Tibial artery (tissue), 4 donors: ENCODE measurements around the gene TPCN1.
A peak's percentile ranks its signal among the peaks of the same experiment; 100 is the strongest.

Experiments
- DNase-seq, 2 donors: peaks; one replicate each; pipeline ENCODE4 v3.0.0-alpha.2; 2019
- H3K27ac ChIP-seq, 2 donors: fragments of 200-600 bp; sonication (generic) in 1 of 2; 1 replicate in 1 of 2; 2 replicates in 1 of 2; pipeline ENCODE4 v1.5.1; 2018 to 2019; ENCODE audit warnings: mild to moderate bottlenecking in 1 of 2
- H3K27me3 ChIP-seq, 2 donors: fragments of 200-600 bp; sonication (generic) in 1 of 2; one replicate each; pipeline versions ENCODE4 v1.5.1 to v1.6.0; 2016 to 2019
- H3K36me3 ChIP-seq, 3 donors: fragments of 200-600 bp; sonication (generic) in 2 of 3; one replicate each; pipeline ENCODE4 v1.5.1; 2016 to 2019; ENCODE audit warnings: mild to moderate bottlenecking in 2 of 3
- H3K4me1 ChIP-seq, 4 donors: fragments of 200-600 bp; sonication (generic) in 2 of 4; 1 replicate in 3 of 4; 2 replicates in 1 of 4; pipeline ENCODE4 v1.5.1; 2016 to 2019
- H3K4me3 ChIP-seq, 2 donors: fragments of 200-600 bp; sonication (generic) in 1 of 2; 1 replicate in 1 of 2; 2 replicates in 1 of 2; pipeline ENCODE4 v1.5.1; 2018 to 2019; ENCODE audit warnings: mild to moderate bottlenecking in 2 of 2
- H3K9me3 ChIP-seq, 3 donors: fragments of 200-600 bp; sonication (generic) in 1 of 3; one replicate each; pipeline ENCODE4 v1.5.1; 2016 to 2019
- CTCF ChIP-seq, 2 experiments: fragments of 200-600 bp in 1 of 2; fragments of 450-650 bp in 1 of 2; IDR thresholded peaks; one replicate each; pipeline ENCODE4 v1.5.1; 2017 to 2019; ENCODE audit warnings: antibody characterized with exemption in 2 of 2, mild to moderate bottlenecking in 1 of 2, moderate library complexity in 1 of 2
- intact Hi-C: fragments of 100-400 bp; cut with DNase I; formaldehyde crosslinking; loops from one replicate; pipeline ENCODE4 v1.15.0; 2023; ENCODE audit warnings: low total_unique reads

Gene TPCN1

DNA sequence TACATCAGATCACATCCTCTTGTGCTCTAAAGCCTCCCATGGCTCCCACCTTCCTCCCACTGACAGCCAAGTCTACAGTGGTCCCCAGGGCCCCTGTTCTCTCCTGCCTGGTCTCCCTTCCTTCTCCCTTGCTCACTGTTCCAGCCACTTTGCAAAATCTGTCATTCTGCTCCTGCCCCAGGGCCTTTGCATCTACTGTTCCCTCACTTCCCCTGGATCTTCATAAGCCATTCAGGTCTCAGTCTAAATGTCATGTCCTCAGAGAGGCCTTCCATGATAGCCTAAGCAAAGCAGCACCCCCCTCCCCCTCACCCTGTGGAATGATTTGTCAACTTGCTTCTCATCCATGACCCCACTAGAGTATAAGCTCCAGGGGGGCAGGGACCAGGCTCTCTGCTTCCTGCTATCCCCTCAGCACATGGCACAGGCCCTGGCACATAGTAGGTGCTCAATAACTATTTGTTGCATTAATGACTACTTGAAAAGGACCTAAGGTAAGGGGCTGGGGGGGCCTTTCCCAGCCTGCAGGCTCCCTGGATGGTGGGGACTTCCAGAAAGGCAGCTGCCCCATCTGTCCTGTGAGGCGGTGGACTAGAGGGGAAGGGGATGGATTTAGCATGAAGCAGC lies 108.6 kb downstream of the TPCN1 start:
- peaks cover 0 to 51% (median 26%) of the 10 kb centered on the region in 3 donors for H3K36me3 ChIP-seq
- no peaks in the 10 kb centered on the region for H3K27me3 ChIP-seq
- no peak overlapping the region for H3K27ac ChIP-seq
- intact Hi-C loops, result loop anchor here (10.0 kb wide), 1 partner anchor 135 kb away; no protein-coding TSS in a partner anchor
- DNase-seq, result no peak
- no peak for TF ChIP-seq CTCF (IDR thresholded peaks at IDR 0.05)
- no peak overlapping the region for H3K4me3 ChIP-seq
- peaks cover 0 to 38% (median 28%) of the 10 kb centered on the region in 4 donors for H3K4me1 ChIP-seq
- no peaks in the 10 kb centered on the region for H3K9me3 ChIP-seq

DNA sequence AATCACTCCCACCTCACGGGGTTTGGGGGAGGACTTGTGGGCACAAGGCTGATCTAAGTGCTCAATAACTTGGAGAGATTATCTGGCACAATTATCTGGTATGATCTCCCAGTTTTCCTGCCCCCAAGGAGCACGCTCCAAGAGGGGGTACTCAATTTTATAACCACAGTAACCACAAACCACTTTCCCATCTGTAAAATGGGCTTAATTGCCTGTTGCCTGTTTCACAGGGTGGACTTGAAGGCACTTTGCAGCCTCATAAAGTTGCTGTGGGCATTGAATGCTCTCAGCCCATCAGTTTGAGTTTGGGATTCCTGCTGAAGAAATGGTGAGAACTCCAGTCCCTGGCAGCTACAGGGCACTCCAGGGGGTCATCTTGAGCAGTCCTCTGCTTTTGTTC lies 109.2 kb downstream of the TPCN1 start:
- Histone ChIP-seq H3K4me1 (peaks cover 0 to 42% (median 33%) of the 10 kb centered on the region in 4 donors), H3K27me3 (no peaks in the 10 kb centered on the region), H3K9me3 (no peaks in the 10 kb centered on the region), H3K36me3 (peaks cover 0 to 50% (median 26%) of the 10 kb centered on the region in 3 donors), H3K27ac (no peak overlapping the region), H3K4me3 (no peak overlapping the region)
- intact Hi-C loops, result loop anchor here (10.0 kb wide), 1 partner anchor 136 kb away; no protein-coding TSS in a partner anchor
- no peak for DNase-seq
- TF ChIP-seq CTCF (IDR thresholded peaks at IDR 0.05), result no peak

DNA sequence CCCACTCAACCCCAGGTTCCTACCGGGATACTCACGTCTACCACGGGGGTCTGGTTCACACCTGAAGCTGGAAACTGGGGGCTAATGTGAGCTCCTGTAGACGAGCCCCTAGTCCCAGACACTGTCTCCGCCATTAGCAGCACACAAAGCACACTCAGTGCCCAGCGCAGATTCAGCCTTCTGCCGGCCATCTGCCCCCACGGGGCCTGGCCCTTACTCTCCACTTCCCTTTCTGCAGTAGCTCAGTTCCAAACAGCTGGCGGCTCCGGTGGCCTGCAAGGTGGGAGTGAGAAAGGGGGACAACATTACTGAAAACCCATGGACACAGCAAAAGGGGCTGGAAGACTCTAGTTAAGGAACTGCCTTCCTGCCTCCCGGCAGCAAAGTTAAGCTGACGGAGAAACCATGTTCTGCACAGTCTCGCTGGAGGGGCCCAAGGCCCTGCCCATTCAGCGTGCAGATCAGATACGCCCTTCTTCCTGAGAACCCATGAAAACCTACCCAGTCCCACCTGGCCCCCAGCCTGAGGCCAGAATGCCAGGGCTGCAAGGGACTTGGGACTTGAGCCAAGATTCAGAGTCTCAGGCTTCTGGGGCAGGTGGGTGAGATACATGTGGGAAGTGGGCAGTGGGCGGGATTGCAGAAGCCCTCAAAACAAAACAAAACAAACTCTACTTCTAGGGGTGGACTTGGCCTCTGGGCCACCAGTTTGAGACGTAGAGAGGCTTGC lies 111.6 kb downstream of the TPCN1 start:
- intact Hi-C loops, result loop anchor here (10.0 kb wide), 1 partner anchor 138 kb away; no protein-coding TSS in a partner anchor
- Histone ChIP-seq H3K27me3 (no peaks in the 10 kb centered on the region), H3K27ac (peak overlapping the region; percentile 74 to 77), H3K4me3 (peak overlapping the region; percentile 65 to 81), H3K36me3 (peaks cover 0 to 44% (median 26%) of the 10 kb centered on the region in 3 donors), H3K4me1 (peaks cover 0 to 28% (median 24%) of the 10 kb centered on the region in 4 donors), H3K9me3 (no peaks in the 10 kb centered on the region)
- no peak for TF ChIP-seq CTCF (IDR thresholded peaks at IDR 0.05)
- DNase-seq, result no peak

DNA sequence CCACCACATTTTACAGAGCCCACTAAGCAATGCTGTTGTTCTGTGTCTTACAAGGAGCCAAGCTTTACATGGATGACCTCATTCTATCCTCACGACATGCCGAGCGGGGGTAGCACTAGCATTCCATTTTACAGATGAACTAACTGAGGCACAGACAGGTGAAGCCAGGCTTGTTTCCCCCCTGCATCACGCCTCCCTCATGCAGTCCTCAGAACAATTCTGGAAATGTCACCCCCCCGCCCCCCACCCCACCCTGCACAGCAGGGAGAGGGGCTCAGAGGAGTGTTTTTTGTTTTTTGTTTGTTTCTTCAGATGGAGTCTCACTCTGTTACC lies 112.1 kb downstream of the TPCN1 start:
- Histone ChIP-seq H3K4me3 (peak overlapping the region; percentile 65 to 81), H3K36me3 (peaks cover 0 to 44% (median 26%) of the 10 kb centered on the region in 3 donors), H3K9me3 (no peaks in the 10 kb centered on the region), H3K27ac (peak overlapping the region; percentile 74 to 77), H3K4me1 (peaks cover 0 to 28% (median 24%) of the 10 kb centered on the region in 4 donors), H3K27me3 (no peaks in the 10 kb centered on the region)
- TF ChIP-seq CTCF (IDR thresholded peaks at IDR 0.05), result no peak
- no peak for DNase-seq
- intact Hi-C loops, result loop anchor here (10.0 kb wide), 1 partner anchor 139 kb away; no protein-coding TSS in a partner anchor

DNA sequence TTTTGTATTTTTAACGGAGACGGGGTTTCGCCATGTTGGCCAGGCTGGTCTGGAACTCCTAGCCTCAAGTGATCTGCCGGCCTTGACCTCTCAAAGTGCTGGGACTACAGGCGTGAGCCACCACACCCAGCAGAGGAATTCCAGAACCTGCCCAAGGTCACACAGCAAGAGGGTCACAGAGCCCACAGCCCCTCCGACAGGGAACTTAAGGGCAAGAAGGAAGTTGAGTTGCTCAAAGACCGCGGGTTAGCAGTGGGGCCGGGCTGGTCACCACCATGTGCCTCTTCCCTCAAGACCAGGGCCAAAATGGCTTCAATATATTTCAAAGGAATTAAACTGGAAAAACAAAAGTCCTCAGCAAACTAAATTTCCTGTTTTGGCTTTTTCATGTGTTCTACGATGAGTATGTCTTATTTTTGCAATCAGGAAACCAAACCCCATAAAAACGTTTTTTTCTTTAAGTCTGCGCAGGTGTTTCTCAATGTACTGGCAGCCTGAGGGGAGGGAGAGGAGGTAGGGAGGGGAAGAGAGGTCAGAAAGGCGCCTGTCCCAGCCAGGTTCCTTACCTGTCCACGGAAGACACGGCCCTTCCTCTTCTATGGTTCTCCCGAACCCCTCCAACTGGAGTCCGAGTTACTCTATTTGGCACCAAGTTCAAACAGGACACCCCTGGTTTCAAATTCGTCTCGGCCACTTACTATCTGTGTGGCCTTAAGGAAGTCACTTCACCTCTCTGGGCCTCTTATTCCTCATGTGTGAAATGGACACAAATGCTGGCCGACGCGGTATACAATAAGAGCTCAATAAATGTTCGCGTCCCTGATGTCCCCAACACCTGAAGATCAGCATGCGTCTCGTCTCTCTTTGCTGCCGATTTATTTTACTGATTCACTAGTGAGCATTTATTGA lies 112.9 kb downstream of the TPCN1 start:
- Histone ChIP-seq H3K27ac (peak overlapping the region; percentile 74 to 77), H3K4me3 (peak overlapping the region; percentile 65 to 81), H3K36me3 (peaks cover 0 to 37% (median 26%) of the 10 kb centered on the region in 3 donors), H3K4me1 (peaks cover 0 to 28% (median 23%) of the 10 kb centered on the region in 4 donors), H3K27me3 (no peaks in the 10 kb centered on the region), H3K9me3 (no peaks in the 10 kb centered on the region)
- peak in 1 of 2 donors; percentile 33 for DNase-seq
- intact Hi-C loops, result loop anchor here (10.0 kb wide), 1 partner anchor 139 kb away; no protein-coding TSS in a partner anchor
- TF ChIP-seq CTCF (IDR thresholded peaks at IDR 0.05), result no peak
